ENCODE results near the gene SNED1. TPM values are rescaled to one million over a fixed set of nuclear protein-coding genes. Genes with fewer than 3 reads are reported as not detected.
A peak's percentile ranks its signal among the peaks of the same experiment; 100 is the strongest.

Gene SNED1
- total RNA-seq, 3 donors from 2014 or later: 27.1 to 46.9 (median 35.2) TPM

GRCh38 chr2:241008711-241009121 lies 10.3 kb downstream of the SNED1 start:
- Histone ChIP-seq H3K4me3 (peak overlapping the region in 1 of 3 donors; percentile 62), H3K27ac (peak overlapping the region; percentile 10 to 89), H3K9me3 (peaks cover 5 to 19% of the 10 kb centered on the region in 2 donors), H3K27me3 (no peaks in the 10 kb centered on the region), H3K4me1 (peaks cover 9 to 17% of the 10 kb centered on the region in 2 donors), H3K36me3 (no peaks in the 10 kb centered on the region)
- intact Hi-C loops (cut with DNase I; ENCODE audit: low total_unique reads): no loop called here
- peak in 1 of 2 donors; percentile 17 for DNase-seq (ENCODE audit: low spot score in 2 of 2)
- TF ChIP-seq POLR2AphosphoS5 (IDR thresholded peaks at IDR 0.05): no peak
- TF ChIP-seq, protein P1, sequence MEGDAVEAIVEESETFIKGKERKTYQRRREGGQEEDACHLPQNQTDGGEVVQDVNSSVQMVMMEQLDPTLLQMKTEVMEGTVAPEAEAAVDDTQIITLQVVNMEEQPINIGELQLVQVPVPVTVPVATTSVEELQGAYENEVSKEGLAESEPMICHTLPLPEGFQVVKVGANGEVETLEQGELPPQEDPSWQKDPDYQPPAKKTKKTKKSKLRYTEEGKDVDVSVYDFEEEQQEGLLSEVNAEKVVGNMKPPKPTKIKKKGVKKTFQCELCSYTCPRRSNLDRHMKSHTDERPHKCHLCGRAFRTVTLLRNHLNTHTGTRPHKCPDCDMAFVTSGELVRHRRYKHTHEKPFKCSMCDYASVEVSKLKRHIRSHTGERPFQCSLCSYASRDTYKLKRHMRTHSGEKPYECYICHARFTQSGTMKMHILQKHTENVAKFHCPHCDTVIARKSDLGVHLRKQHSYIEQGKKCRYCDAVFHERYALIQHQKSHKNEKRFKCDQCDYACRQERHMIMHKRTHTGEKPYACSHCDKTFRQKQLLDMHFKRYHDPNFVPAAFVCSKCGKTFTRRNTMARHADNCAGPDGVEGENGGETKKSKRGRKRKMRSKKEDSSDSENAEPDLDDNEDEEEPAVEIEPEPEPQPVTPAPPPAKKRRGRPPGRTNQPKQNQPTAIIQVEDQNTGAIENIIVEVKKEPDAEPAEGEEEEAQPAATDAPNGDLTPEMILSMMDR (IDR thresholded peaks at IDR 0.05): no peak
- TF ChIP-seq POLR2A (IDR thresholded peaks at IDR 0.05): no peak

DNA sequence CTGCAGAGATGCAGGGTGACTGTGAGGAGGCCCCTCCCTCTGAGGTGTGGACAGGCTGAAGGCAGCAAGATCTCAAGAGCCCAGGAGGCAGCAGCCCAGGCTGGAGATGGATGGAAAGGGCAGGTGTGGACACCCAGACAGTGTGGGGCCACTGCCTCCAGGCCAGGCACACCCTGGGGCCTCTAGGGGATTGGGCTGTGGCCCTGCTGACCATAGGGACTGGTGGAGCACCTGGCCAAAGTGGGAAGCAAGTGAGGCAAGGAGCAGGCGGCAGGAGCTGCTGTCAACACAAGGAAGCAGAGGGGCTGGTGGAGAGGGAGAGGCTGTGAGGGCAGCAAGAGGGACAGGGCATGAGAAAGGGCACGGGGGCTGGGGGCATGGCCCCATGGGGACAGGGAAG lies 10.8 kb downstream of the SNED1 start:
- Histone ChIP-seq H3K4me3 (peak overlapping the region in 1 of 3 donors; percentile 62), H3K9me3 (peaks cover 0 to 15% of the 10 kb centered on the region in 2 donors), H3K36me3 (no peaks in the 10 kb centered on the region), H3K27ac (peak overlapping the region; percentile 73 to 89), H3K4me1 (peaks cover 9 to 17% of the 10 kb centered on the region in 2 donors), H3K27me3 (no peaks in the 10 kb centered on the region)
- intact Hi-C loops (cut with DNase I; ENCODE audit: low total_unique reads): no loop called here
- TF ChIP-seq, protein P1 (IDR thresholded peaks at IDR 0.05): no peak
- peak in 1 of 2 donors; percentile 19 for DNase-seq (ENCODE audit: low spot score in 2 of 2)

DNA sequence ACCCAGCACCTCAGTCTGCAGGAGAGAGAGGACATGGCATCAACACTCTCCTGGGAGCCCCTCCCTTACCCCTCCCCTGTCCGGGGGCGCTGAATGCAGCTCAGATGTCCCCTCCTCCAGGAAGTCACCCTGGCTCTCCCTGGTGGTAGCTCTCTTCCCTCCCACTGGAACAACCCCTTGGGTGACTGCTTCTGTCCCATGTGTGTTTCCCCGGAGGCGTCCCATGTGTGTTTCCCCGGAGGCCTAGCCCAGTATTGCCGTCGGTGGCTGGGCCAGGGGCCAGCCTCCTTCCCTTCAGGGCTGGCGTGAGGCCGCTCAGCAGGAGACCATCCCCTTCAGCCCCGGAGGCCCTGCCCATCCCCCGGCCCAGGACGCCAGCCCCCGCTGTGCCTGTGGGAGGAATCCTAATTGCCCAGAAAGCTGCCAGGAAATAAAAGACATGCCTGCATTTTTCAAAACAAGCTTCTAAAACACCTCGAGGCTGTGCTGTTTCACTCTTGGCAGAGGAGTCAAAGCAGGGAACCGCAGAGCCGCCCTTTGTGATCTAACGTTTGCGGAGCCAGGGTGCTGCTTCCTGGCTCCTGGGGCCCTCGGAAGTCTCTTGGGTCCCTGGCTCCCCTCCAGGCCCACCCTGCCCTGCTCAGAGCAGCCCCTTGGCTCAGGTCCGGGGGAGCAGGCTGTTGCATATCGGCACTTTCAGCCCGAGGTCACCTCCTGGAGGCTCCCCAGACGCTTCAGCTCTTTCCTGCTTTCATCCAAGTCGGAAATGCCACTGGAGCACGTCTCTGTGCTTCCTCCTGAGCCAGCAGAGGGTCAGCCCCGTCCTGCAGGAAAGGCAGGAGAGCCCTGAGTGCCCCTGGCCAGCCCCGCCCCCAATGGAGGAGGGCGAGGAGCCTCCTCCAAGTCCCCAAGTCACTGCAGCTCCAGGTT lies 11.4 kb downstream of the SNED1 start:
- Histone ChIP-seq H3K27ac (peak overlapping the region; percentile 73 to 89), H3K9me3 (peaks cover 0 to 8% of the 10 kb centered on the region in 2 donors), H3K36me3 (no peaks in the 10 kb centered on the region), H3K4me3 (peak overlapping the region; percentile 29 to 62 (median 41)), H3K27me3 (no peaks in the 10 kb centered on the region), H3K4me1 (peaks cover 9 to 17% of the 10 kb centered on the region in 2 donors)
- TF ChIP-seq POLR2A (IDR thresholded peaks at IDR 0.05) (no peak), POLR2AphosphoS5 (IDR thresholded peaks at IDR 0.05) (no peak)
- TF ChIP-seq, protein P1 (IDR thresholded peaks at IDR 0.05): no peak
- DNase-seq (ENCODE audit: low spot score in 2 of 2): peak in 1 of 2 donors; percentile 74
- intact Hi-C loops (cut with DNase I; ENCODE audit: low total_unique reads): no loop called here

DNA sequence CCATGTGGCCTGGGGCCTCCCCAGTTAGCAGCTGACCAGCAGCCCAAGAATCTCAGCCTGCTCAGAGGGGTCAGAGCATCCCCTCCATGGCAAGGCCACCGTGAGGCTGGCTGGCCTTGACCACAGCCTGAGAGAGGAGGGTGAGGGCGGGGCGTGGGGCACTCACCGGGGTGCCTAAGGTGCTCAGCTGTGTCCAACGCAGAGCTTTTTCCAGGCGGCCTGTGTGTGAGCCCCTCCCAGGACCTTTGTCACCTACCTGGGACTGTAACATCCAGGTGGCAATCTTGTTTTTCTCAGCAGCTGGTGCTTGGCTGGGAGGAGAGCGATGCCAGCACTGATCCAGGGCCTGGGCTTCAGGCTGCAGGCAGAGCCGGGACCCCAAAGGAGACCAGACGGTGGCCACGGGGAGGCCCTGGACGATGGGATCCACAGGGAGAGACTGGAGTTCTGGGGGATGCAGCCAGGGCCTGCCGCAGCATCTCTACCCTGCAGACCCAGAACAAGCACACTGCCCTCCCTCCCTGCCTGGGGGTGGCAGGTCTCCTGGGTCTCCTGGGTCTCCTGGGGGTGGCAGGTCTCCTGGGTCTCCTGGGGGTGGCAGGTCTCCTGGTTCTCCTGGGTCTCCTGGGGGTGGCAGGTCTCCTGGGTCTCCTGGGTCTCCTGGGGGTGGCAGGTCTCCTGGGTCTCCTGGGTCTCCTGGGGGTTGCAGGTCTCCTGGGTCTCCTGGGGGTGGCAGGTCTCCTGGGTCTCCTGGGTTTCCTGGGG lies 12.3 kb downstream of the SNED1 start:
- H3K27me3 ChIP-seq: no peaks in the 10 kb centered on the region
- no peaks in the 10 kb centered on the region for H3K36me3 ChIP-seq
- peaks cover 0 to 3% of the 10 kb centered on the region in 2 donors for H3K9me3 ChIP-seq
- TF ChIP-seq, protein P1 (IDR thresholded peaks at IDR 0.05): no peak
- TF ChIP-seq POLR2A (IDR thresholded peaks at IDR 0.05) (no peak), POLR2AphosphoS5 (IDR thresholded peaks at IDR 0.05) (no peak)
- peak overlapping the region; percentile 73 to 89 for H3K27ac ChIP-seq
- peak; percentile 15 to 44 for DNase-seq (ENCODE audit: low spot score in 2 of 2)
- intact Hi-C loops (cut with DNase I; ENCODE audit: low total_unique reads): no loop called here
- peak overlapping the region in 2 of 3 donors; percentile 41 to 62 for H3K4me3 ChIP-seq
- H3K4me1 ChIP-seq: peaks cover 9 to 17% of the 10 kb centered on the region in 2 donors

All from breast epithelium (tissue), 4 donors.